ENCODE data around the gene CCNY.
"Not testable (repeated sequence)": the region's sequence is repeated elsewhere in the genome, so short reads cannot be mapped to it uniquely, and the experiment has no call there.

CCNY gene

DNA sequence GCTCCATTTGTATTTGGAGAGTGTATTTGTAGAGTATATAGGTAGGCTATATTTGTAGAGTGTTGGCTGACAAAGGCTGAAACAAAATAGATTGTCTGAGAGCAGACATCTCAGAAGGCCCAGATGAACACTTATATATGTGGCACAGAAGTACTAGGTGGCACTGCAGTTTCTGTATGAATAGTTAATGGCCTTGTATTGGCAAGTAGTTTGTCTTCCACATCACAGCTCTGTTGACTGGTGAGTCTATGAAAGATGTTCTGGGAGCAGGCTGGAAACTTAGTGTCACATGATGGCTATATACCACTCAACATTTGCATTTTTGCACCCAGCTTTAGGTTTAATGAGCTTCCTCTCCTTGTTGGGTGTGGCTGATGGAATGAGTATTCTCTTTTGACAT lies 51.9 kb downstream of the CCNY start:
- DNase-seq, result no peak

DNA sequence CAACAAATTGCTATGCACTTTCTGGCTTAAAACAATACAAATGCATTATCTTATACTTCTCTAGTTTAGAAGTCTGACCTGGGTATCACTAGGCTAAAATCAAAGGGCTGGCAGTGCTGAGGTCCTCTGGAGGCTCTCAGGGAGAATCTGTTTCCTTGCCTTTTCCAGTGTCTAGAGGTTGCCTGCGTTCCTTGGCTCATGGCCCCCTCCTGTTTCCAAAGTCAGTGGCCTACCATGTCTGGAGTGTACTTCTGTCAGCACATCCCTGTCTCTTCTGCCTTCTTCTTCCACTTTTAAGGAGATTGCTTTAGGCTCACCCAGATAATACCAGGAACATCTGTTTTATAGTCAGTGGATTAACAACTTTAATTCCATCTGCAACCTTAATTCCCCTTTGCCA lies 52.4 kb downstream of the CCNY start:
- no peak for DNase-seq

DNA sequence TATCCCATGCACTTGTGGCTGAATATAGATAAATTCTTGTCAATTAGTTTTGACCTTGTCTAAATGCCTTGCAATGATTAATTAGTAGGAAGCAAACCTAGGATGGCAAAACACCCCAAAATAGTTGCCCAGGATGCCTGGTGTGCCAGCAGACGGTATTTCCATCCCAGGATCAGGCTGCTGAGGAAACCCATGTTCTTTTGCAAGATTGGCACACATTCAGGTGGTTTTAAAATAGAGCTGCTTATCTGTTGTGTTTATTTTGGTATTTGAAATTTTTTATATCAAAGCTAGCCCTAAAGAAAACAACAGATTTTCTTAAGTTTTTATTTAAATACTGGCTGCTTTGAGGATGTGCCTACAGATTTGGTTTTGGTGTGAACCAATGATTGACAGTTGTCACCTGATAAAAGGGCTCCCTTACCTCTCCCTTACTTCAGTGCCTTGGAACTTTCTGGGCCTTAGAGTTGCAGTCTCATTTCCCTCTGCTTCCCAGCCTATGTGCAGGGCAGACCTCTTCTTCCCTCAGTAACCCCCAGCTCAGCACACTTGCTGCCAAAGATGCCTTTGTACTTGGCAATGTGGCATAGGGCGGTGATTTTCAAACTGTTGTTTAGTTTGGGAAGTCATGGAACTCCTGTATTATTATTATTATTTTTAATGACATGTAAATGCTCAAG lies 54.0 kb downstream of the CCNY start:
- DNase-seq, result no peak

DNA sequence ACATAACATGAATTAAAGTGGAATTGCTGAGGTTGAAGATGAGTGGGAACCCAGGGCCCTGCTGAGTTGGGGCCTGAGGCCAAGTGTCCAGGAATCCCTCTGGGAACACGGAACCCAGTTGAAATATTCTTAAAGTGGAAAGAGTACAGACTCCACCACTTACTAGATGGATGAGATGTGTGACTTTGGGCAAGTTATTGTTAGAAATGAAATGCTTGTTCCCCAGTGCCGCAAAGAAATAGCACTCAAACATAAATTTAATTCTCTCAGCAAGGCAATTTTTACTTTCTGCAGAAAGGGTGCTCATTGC lies 54.5 kb downstream of the CCNY start:
- no peak for DNase-seq

DNA sequence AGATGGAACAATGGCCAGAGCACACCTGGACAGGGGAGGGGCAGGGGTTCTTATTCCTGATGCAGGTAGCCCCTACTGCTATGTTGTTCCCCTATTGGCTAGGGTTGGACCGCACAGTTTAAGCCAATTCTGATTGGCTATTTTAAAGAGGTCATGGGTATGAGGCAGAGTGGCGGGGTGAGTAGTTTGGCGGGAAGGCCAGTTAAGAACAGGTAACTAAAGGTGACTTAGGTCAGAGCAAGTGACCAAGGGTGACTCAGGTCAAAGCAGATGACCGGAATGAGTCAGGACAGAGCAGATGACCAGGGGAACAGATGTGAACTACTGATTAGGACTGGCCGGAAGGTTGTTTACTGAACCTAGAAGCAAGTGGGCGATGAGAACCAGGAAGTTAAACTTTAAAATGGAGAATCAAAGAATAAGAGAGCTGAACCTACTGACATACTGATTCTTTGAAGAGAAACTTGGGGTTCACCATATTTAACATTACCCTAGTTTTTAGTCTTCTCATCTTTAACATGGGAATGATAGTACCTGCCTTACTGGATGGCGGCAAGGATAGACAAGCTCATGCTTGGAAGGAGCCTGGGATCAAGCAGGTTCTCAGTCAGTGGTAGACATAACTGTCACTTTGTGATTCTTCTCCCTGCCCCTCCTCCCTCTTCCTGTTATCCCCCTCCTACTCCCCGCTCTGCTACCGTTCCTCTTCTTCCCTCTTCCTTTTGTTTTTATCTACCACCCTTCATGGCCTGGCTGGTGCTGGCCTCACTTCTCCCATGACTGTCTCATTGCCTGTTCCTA lies 55.0 kb downstream of the CCNY start:
- DNase-seq, result no peak

DNA sequence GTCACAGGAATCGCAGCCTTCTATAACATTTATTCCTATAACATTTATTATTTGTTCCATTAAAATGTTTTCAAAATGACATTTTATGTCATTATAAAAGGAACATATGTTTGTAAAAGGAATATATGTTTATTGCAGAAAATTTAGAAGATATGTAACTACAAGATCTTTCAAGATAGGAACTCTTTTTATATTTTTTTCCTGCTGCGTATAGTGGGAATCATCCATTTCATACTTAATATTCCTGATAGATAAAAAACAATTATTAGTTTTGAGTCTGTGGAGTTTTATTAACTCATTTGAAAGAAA lies 55.6 kb downstream of the CCNY start:
- DNase-seq, result no peak

DNA sequence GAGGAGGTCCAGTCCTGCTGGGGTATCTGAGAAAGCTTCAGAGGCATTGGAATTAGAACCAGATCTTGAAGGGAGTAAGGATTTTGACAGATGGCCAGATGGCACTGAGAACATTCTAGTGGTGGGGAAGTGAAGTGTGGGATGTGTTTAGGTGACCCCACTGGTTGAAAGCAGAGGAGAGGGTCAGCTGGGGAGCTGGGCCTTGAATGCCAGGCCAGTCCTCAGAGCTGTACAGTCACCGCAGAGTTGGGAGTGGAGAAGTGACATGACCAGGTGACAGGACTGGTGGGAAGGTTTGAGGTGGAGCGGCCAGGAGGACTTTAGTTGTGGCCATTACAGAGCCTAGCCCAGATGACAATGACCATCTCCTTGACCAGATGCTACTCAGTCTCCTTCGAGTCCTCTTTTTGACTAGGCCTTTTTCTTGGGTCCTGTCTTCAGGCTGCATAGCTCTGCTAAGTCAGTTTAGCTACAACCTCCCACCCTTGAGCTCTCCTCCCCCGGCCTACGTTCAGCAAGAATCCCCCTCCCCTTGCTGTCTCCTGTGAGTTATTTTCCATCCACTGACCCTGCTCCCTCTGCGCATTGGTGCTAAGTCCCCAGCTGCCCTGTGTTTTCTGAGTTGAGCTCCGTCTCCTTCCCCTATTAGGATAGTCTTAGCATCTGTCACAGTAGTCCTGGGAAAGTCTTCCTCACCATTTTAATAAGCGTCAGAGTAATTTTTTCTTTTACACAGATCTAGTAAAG lies 56.3 kb downstream of the CCNY start:
- no peak for DNase-seq

DNA sequence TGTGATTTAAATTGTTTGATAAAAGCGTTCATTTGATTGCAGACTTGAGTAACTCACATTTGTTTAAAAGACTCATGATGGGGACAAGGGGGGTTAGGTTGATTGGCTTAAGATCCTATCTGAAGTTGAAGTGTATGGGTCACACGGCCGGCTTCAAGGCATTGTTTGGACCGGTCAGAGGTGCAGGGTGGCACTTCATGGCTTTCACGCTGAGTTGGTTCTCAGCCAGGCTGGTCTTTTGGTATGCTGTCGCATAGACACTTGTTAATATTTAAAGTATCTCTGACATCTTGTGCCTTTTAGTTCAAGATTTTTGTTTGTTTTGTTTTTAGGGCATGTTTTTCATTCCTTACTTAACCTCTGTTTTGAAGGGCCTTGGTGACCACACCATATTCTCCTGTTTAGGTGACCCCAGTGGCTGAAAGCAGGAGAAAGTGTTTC lies 58.1 kb downstream of the CCNY start:
- no peak for DNase-seq

DNA sequence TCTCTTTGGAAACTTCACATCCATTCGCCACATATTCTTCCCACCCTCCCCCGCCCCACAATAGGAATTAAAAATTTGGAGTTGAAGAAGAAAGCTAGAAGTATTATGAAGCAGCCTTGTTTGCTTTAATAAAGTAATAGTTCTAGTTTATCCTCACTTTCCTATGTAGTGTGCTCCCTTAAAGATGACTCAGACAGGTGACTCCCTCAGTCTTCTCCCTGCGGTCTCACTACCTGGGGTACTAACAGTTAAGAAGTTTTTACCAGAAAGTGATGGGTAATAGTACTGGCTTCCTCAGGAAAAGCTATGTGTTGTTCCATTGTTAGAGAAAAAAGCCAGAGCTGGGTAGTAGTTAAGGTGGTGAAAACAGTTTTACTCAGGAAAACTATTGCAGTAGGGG lies 58.6 kb downstream of the CCNY start:
- no peak for DNase-seq

DNA sequence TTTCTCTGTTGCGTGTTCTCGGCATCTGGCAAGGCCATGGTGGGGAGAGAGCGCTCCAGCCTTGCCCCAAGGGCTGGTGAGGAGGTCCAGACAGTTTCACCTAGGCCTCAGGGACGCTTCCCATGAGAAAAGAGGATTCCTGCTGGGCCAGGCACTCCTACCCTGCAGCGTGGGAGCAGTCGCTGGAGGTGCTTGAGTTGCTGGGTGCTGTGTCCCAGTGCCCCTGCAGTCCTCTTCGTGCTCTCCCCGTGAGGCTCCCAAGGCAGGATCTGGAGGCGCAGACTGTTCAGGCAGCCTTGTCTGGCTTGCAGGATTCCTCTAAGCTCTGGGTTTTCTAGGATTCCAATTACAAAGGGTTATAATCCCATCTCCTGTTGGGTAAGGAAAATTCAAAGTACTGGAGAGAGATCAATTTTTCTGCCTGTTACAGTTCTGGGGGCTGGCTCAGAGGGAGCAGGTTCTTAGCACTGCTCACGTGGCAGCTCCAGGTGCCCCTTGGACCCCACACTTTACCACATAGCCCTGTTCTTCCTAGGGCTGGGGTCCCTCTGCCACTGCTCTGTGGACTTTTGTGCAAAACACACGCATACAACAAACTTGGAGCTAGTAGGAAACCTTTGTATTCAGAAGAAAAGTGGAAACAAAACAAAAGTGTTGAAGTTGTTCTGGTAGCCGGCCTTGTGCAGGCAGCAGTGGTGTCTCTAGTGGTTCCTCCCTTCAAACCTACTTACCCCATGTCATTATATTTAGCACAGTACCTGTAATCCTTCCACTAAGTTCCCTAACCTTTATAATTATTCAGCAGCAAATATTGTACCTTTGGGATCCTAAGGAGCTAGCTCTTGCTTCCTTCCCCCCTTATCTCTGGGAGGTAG lies 60.5 kb downstream of the CCNY start:
- DNase-seq, result no peak

DNA sequence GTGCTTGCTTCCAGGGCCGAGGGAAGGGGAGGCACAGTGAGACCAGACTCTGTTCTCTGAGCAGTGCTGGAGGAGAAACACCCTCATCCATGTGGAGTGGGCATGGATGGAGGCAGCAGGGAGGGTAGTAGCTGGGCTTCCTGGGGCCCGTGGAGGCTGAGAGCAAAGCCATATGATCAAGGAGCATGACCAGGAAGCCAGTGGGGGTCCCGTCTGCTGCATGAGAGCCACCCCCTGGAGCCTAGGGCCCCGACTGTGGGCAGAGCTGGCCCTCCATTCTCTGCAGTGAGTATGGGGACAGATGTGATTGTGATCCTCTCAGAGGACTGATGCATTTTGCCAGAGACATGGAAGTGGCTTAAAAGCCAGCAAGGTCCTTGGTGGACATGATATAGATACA lies 61.6 kb downstream of the CCNY start:
- no peak for DNase-seq

DNA sequence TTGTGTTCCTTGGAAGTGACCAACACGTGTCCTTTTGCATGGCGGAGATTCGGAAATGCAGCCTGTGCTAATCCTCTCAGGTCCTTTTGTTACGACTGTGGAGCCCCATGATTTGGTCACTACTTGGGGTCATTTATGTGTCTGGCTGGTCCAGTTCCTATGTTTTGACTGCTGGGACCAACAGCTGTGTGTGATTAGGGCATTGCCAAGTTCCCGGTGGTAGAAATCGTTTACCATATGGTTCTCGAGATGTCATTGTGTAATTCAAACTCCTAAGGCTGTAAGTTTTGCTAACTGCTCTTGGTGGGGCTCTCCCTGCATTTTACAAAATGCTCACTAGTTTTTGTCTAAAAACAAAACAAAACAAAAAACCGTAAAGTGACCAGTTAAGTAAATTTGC lies 62.0 kb downstream of the CCNY start:
- no peak for DNase-seq

DNA sequence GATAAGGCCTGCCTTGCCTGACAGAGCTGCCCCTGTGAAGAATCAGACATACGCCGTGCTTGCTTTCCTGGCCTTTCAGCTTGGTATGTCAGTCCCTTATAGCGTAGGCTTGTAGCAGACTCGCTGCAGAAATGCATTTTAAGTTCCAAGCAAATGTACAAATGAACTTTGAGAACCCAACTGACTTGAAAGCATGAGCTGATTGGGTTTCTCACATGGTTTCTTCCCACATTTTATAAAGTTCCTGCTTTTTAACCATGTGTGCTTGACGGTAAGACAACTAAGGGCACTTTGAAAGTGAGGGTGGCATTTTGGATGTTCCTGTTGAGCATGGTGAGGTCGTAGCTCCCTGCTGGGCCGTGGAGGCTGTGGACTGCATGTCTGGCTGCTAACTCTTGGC lies 62.6 kb downstream of the CCNY start:
- no peak for DNase-seq

DNA sequence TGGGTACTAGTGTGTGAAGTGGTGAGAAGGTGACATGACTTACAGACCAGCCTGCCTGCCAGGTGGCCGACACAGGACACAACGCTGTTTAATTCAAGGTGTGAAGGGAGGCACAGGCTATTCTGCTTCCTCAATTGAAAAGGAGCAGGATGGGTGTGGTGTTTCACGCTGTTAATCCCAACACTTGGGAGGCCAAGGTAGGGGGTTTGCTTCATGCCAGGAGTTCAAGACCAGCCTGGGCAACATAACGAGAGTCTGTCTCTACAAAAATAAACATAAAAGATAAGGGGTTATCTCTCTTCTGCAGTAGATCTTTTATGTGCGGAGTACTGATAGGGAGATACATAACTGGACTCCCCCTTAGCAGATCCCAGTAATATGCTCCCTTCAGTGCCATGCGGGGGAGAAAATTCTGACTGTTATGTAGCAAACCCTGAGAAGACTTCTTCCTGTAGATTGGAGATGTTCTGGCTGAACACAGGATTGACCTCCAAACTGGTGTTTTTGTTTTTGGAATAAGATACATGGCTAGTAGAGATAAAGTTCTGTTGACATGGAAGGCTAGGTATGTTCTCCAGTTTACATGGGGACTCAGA lies 63.2 kb downstream of the CCNY start:
- no peak for DNase-seq

DNA sequence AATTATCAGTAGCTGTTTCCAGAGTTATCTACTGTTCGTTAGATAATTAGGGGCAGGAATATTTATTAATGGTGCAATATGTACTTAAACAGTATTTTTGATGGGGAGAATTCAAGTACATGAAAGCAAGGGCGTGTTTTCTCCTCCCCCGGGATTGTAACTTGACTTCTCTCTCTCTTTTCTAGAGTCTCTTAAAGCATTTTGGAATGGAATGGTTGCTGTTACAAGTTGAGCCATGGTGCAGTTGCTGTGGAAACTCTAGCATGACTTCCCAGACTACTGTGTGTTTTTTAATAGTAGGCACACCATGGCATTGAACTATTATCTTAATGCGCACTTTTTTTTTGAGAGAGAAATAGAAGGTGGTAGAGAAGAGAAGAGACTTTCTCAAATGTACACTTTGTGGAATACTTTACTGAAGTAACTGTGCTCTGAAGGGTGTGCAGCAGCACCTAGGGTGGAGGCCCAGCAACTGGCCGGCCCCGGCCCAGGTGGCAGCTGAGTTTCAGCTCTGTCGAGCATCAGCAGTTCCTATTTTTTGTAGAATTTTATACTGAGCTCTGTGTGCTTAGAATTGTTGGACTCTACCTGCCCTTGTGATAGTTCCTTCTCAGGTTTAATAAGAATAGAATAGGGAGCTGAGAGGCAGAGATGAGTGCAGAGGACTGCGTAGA lies 64.4 kb downstream of the CCNY start:
- no peak for DNase-seq

DNA sequence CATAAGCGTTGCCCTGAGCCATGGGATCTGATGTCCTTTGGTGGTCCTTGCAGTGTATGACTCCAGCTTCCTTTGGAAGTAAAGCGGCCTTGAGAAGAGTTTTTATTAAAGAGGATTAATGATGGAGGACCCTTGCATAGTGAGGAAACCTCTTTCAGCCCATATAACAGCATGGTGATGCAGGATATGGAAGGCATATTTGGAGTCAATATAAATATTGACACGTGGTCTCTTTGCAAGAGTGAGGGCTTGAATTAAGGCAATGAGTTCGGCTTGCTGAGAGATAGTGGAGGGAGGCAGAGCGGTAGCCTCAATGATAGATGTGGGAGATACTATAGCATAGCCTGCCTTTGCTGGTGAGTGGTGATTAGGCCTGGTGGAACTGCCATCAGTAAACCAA lies 67.2 kb downstream of the CCNY start:
- not testable (repeated sequence) for DNase-seq

DNA sequence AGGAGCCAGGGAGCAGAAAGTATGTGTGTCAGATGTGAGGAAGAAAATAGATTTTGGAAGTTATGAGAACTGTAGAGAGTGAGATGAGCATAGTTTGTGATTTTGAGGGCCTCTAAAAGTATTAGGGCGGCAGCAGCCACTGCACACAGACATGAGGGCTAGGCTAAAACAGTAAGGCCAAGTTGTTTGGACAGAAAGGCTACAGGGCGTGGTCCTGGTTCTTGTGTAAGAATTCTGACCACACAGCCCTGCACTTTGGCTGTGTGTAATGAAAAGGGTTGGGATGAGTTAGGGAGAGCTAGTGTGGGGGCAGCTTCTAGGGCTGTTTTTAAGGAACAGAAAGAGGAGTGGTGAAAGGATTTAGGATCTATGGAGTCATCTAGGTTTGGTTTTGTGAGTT lies 67.8 kb downstream of the CCNY start:
- not testable (repeated sequence) for DNase-seq

DNA sequence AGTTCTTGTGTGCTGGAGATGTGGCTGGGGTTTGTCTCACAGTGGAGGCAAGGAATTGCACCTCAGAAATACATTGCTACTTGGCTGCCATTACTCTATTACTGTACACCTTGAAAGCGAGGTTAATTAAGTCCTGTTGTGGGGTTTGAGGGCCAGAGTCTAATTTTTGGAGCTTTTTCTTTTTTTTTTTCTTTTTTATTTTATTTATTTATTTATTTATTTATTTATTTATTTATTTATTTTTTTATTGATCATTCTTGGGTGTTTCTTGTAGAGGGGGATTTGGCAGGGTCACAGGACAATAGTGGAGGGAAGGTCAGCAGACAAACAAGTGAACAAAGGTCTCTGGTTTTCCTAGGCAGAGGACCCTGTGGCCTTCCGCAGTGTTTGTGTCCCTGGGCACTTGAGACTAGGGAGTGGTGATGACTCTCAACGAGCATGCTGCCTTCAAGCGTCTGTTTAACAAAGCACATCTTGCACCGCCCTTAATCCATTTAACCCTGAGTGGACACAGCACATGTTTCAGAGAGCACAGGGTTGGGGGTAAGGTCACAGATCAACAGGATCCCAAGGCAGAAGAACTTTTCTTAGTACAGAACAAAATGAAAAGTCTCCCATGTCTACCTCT lies 69.8 kb downstream of the CCNY start:
- DNase-seq, result not testable (repeated sequence)

DNA sequence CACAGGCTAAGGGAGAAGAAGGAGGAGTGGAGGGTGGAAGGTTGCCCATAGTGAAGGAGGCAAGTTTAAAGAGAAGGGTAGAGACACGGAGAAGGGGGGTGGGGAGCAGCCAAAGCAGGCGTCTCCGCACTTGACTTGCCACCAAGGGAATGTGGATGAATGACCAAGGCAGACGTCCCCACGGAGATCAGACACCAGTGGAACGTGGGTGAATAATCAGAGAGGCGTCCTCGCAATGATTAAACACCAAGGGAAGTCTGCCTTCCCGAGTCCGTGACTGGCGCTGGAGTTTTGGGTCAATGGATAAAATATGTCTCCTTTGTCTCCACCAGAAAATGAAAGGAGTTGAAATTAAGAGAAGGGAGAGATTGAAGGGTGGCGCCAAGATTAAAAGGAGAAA lies 71.4 kb downstream of the CCNY start:
- not testable (repeated sequence) for DNase-seq

DNA sequence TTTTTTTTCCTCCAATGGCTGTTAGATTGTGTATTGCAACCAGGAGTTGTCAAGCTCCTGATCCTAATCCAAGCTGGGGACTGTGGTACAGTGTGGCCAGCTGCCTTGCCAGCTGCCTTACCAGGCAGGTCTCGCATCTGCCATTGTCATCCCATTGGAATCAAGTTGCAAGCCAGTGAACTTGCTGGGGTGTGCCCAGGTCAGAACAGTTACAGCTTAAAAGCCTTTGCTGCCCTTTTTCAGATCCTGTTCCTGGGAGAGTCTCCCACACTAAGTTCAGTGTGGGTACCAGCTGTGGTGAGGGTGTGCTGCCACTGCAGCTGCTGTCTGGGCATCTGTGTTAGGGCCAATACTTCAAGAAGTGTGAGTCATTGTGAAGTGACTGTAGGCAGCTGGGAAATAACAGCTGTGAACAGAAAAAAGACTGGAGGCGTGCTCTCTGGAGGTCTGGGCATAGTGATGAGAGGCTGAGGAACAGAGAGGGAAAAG lies 72.8 kb downstream of the CCNY start:
- DNase-seq, result peak; percentile 16

DNA sequence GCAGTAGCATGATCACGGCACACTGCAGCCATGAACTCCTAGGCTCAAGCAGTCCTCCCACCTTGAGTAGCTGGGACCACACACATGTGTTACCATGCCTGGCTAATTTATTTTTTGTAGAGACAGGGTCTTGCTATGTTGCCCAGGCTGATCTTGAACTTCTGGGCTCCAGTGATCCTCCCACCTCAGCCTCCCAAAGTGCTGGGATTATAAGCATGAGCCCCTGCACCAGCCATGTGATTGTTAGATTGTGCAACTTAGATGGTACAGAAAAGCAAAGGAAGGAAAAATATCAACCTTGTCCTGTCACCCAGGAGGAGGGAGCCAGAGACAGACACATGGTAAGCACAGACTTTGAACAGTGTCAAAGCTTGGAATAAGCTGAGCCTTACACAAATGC lies 73.5 kb downstream of the CCNY start:
- DNase-seq, result no peak
